Medulla oblongata (tissue), 1 donor: ENCODE data around the gene MTG1.
"Not testable (repeated sequence)": the region's sequence is repeated elsewhere in the genome, so short reads cannot be mapped to it uniquely, and the experiment has no call there.

Source experiments
- DNase-seq: peaks from one replicate; pipeline ENCODE4 v3.0.0-alpha.2; 2015; ENCODE audit errors: extremely low spot score

The MTG1 gene

GRCh38 chr10:133400624-133401424 is 6.9 kb downstream of the MTG1 start:
- DNase-seq: no peak

GRCh38 chr10:133401500-133401899 is 7.5 kb downstream of the MTG1 start:
- DNase-seq: no peak

GRCh38 chr10:133401981-133402725 is 8.2 kb downstream of the MTG1 start:
- DNase-seq: no peak

- DNase-seq: no peak
Observed at GRCh38 chr10:133403359-133403758, 9.4 kb downstream of the MTG1 start.

GRCh38 chr10:133403784-133404183 is 9.8 kb downstream of the MTG1 start:
- no peak for DNase-seq

GRCh38 chr10:133405272-133405671 is 11.3 kb downstream of the MTG1 start:
- no peak for DNase-seq

GRCh38 chr10:133405844-133406527 is 12.0 kb downstream of the MTG1 start:
- no peak for DNase-seq

GRCh38 chr10:133411523-133412380 is 17.8 kb downstream of the MTG1 start:
- no peak for DNase-seq

- no peak for DNase-seq
Observed at GRCh38 chr10:133412381-133412711, 18.4 kb downstream of the MTG1 start.

GRCh38 chr10:133414401-133414800 is 20.4 kb downstream of the MTG1 start:
- not testable (repeated sequence) for DNase-seq

GRCh38 chr10:133415752-133416151 is 21.8 kb downstream of the MTG1 start:
- no peak for DNase-seq

GRCh38 chr10:133418289-133418993 is 24.5 kb downstream of the MTG1 start:
- DNase-seq: no peak

- no peak for DNase-seq
Observed at GRCh38 chr10:133419211-133419950, 25.4 kb downstream of the MTG1 start.

GRCh38 chr10:133420028-133420427 is 26.1 kb downstream of the MTG1 start:
- no peak for DNase-seq

- no peak for DNase-seq
Observed at GRCh38 chr10:133420579-133420978, 26.6 kb downstream of the MTG1 start.

GRCh38 chr10:133421336-133422222 is 27.6 kb downstream of the MTG1 start:
- DNase-seq: no peak

GRCh38 chr10:133422223-133422806 is 28.4 kb downstream of the MTG1 start:
- no peak for DNase-seq

GRCh38 chr10:133422807-133423771 is 29.1 kb downstream of the MTG1 start:
- DNase-seq: no peak
